Activated effector memory CD4-positive, alpha-beta T cell treated with anti-CD3 and anti-CD28 coated beads, Interleukin-2, amount 50 U/mL, for 16 hours (primary cell): ENCODE measurements around the gene ARL6IP5.

Source experiments
- DNase-seq: peaks from one replicate; pipeline ENCODE4 v3.0.0-alpha.2; 2020

ARL6IP5 gene

DNA sequence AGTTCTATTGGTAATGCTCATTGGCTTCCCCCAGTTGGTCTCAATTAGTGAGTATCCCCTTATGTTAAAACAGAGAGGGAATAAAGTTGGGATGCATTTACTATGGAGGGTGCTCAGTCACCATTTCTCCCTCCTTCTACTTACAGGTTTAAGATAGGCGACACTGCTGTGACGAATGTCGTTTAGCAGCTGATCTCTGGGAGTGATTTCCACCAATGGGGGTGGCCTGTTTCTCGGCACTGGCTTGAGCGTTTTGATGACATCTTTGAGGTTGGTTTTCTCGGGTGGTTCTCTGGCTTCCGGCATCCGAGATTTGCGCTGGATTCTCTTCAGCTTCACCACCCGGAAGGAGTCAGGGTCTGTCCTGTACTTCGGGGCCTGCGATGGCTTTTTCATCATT lies 33.8 kb downstream of the ARL6IP5 start:
- DNase-seq, result no peak

DNA sequence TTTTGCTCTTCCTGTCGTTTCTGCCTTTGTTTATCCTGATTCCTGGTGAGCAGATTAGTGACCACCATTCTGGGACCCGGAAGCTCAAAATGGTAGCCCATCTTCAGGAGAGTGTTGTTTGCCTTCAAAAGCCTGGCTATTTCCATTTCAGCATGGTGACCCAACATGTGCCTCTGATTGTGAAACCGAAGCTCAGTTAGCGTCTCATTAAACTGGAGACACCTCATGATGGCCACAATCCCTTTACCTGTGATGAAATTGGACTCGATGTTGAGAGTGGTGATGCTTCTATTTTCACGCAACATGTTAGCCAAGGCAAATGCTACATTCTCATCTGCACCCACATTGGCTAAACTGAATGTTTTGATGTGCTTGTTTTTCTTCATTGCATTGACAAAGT lies 34.4 kb downstream of the ARL6IP5 start:
- no peak for DNase-seq

- DNase-seq, result no peak
Observed at GRCh38 chr3:69119681-69120080, 34.9 kb downstream of the ARL6IP5 start.

GRCh38 chr3:69120879-69121464 lies 36.2 kb downstream of the ARL6IP5 start:
- peak; percentile 91 for DNase-seq

GRCh38 chr3:69121513-69121912 lies 36.8 kb downstream of the ARL6IP5 start:
- no peak for DNase-seq

DNA sequence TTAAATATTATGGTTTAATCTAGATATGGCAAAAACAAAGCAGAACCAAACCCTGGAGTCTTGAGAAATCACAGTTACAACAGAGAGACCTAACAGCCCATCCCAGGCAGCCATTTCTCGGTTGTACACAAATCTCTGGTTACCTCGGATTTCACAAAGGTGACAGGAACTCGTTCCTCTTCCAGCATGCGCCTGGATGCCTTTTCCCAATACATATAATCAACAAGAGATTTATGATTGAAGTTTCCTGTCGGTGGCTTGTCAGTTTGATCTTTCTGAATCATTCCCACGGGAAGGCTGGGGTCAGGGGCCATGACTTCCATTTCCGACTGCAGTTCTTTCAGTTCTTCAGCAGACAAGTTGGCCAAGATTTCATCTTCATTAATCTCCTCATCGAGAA lies 37.2 kb downstream of the ARL6IP5 start:
- DNase-seq, result no peak

DNA sequence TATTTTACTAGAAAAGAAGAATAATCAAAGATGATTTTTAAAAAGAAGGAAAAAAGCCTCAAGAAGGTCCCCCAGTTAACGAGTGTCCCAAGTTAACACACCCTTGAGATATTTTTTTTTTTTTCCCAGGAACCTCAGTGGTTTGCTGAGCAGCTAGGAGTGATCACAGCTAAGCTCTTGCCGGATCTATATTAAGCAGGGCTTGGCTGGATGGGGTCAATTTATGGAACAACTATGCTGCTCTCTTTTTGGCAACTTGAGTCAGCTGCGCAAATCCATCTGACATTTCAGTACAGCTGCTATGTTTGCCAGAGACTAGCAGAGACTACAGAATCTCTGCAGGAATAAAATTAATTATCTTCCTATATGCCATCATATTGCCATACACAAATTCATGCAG lies 37.7 kb downstream of the ARL6IP5 start, which contains the start of gene LMOD3:
TSS of gene LMOD3 (minus strand) at position 193 of the 400 bp plus-strand sequence. CDS start 209 bp downstream, outside the sequence.
- no peak for DNase-seq

DNA sequence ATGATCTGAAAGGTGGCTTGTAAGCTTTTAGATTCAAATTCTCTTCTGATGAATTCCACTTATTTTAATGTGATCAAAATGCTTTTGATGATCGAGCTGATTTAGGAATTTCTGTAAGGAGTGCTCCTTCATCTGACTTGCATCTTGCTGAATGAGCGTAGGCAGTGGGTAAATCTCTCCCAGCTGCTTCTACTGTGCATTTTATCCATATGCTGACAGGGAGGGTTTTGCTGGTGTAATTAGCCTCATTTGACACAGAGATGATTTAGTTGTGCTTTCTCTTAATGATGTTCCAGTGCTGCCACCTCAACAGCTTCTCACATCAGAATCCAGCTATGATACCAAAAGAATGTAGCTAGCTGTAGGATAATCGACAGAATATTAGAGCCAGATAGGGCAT lies 41.5 kb downstream of the ARL6IP5 start:
- no peak for DNase-seq

GRCh38 chr3:69126999-69127398 lies 42.3 kb downstream of the ARL6IP5 start:
- DNase-seq, result no peak

DNA sequence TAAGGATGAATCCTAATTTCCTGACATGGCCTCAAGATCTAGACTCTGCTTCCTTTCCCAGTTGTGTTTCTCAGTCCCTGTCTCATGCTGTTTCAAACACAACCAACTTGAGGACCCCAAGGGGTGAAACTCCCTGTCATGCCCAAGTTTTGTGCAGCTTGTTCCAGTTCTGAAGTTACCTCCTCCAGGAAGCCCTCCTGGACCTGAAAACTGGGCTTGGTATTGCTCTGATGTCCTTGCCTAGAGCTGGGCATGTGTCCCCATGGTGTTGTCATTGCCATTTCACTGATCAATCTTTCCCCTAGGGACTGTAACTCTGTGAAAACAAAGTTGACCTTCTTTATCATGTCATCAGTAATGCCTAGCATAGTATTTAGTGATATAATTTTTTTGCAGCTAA lies 43.8 kb downstream of the ARL6IP5 start:
- no peak for DNase-seq

GRCh38 chr3:69129531-69129930 lies 44.8 kb downstream of the ARL6IP5 start:
- DNase-seq, result no peak

GRCh38 chr3:69130689-69131088 lies 46.0 kb downstream of the ARL6IP5 start:
- no peak for DNase-seq

GRCh38 chr3:69137005-69137404 lies 52.3 kb downstream of the ARL6IP5 start:
- no peak for DNase-seq

DNA sequence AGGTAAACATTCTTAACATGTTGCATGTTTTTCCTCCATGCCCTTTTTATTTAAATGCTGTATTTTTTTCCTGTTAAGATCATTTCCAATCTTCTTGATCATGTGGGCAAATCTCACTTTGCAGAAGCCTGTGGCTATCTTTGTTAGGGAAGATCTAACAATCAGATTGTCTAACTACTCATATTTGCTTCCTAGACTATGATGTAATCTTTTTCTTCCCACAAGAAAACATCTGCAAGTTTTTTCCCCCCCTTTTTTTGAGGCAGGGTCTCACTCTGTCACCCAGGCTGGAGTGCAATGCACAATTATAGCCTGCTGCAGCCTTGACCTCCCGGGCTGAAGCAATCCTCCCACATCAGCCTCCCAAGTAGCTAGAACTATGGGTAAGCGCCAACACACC lies 52.7 kb downstream of the ARL6IP5 start:
- DNase-seq, result no peak

DNA sequence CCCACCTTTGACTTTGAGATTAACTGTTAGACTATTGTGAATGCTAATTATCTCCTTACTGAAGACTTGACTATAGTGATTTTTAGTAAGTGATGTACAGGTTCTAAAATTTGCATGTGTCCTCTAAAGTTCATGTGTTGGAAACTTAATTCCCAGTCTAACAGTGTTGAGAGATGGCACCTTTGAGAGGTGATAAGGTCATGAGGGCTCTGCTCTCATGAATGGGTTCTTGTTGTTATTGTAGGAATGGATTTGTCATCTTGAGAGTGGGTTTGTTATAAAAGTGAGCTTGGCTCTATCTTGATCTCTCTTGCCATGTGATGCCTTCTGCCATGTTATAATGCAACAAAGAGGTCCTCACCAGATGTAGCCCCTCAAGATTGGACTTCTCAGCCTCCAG lies 56.6 kb downstream of the ARL6IP5 start:
- no peak for DNase-seq

DNA sequence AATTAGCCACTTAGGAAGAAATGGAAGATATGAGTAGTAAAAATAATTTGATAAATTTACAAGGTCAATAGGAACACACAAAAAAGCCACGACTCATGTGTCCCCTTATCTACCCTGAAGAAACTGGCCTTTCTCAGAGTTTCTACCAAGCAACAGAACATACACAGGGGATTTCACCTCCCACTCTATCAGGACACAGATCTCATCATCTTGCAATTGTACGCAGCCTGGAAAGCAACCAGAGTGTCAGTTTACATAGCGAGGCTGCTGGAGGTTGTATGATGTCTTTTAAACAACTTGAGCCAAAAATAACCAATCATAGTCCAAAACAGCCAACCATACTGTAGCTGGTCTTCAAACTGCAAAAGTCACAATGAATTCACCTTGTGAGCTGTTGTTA lies 57.4 kb downstream of the ARL6IP5 start:
- DNase-seq, result no peak

GRCh38 chr3:69142797-69143454 lies 58.2 kb downstream of the ARL6IP5 start:
- DNase-seq, result no peak

GRCh38 chr3:69143612-69144011 lies 58.9 kb downstream of the ARL6IP5 start:
- no peak for DNase-seq

DNA sequence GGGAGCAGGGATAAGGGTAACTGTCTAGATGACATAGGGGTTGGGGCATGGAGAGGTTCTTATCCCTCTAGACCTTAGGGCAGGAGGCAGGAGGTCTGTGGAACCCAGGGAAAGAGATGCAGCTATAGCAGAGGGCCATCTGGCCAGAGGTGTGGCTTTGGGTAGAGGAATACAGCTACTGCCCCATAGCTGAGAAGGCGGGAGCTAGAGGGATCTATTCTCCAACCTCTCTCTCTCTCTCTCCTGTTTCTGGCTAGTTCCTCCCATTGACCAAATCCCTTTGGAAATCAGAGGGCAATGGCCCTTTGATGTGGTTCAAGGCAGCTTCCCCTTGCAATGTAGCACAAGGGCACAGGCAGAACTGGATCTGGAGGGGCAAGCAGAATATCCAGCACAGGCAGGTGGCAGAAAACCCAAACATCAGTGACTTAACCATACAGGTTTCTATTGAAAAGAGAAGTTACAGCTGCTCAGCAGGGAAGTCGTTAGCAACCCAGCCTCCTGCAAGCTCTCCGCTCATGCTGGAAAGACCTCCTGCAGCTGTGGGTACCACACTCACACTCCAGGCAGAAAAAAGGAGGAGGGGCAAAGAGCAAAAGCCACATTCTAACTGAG lies 60.0 kb downstream of the ARL6IP5 start:
- no peak for DNase-seq

GRCh38 chr3:69145688-69146087 lies 61.0 kb downstream of the ARL6IP5 start:
- no peak for DNase-seq

DNA sequence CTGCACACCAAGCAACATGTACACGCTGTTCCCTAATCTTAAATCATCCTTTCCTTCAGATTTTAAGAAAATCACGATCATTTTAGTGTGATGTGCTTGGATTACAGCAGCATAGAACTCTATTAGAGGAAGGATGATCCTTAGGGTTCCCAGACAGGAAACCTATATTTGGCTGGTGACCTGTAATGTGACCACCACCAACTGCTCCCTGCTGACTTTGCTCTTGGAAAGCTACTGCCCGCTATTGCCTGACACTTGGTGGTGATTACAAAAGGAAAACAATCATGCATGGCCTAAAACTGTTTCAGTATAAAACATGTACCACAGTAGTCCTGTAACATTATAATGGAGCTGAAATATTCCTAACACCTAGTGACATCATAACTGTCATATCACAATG lies 64.8 kb downstream of the ARL6IP5 start:
- no peak for DNase-seq
